HepG2 (cell line): ENCODE data around the gene POLR3H. TPM values are rescaled to one million over a fixed set of nuclear protein-coding genes. Genes with fewer than 3 reads are reported as not detected.

Experiments used
- ADNP ChIP-seq: sonication (generic); formaldehyde crosslinking; IDR thresholded peaks from 2 replicates; pipeline ENCODE4 v1.4.0; 2020; ENCODE audit warnings: missing genetic modification reagents
- CEBPG ChIP-seq: IDR thresholded peaks from 2 replicates; pipeline ENCODE4 v1.6.1; 2016
- DMTF1 ChIP-seq: sonication (generic); formaldehyde crosslinking; IDR thresholded peaks from 2 replicates; pipeline ENCODE4 v1.4.0; 2020; ENCODE audit warnings: mild to moderate bottlenecking, missing genetic modification reagents
- FOXC1 ChIP-seq: sonication (generic); formaldehyde crosslinking; IDR thresholded peaks from 2 replicates; pipeline ENCODE4 v1.8.0; 2022; ENCODE audit warnings: mild to moderate bottlenecking, missing genetic modification reagents, borderline replicate concordance
- KAT8 ChIP-seq: IDR thresholded peaks from 2 replicates; pipeline ENCODE4 v1.6.1; 2016; ENCODE audit warnings: missing genetic modification reagents, missing compliant biosample characterization
- NFKB2 ChIP-seq: sonication (generic); formaldehyde crosslinking; IDR thresholded peaks from 2 replicates; pipeline ENCODE4 v1.4.0; 2020; ENCODE audit warnings: missing genetic modification reagents, borderline replicate concordance
- NR2F2 ChIP-seq: IDR thresholded peaks from 2 replicates; pipeline ENCODE4 v1.6.1; 2012; ENCODE audit warnings: low read depth, inconsistent platforms, borderline replicate concordance
- PITX1 ChIP-seq: sonication (generic); formaldehyde crosslinking; IDR thresholded peaks from 2 replicates; pipeline ENCODE4 v1.5.1; 2020; ENCODE audit warnings: mild to moderate bottlenecking, missing genetic modification reagents
- POLR2A ChIP-seq, 2 experiments: IDR thresholded peaks; 2 replicates each; pipeline ENCODE4 v1.6.1; 2011; ENCODE audit warnings: low read depth in 2 of 2, low read length in 2 of 2, mild to moderate bottlenecking in 1 of 2, moderate library complexity in 1 of 2; ENCODE audit not compliant: insufficient read depth in 1 of 2
- RBFOX2 ChIP-seq: fragments of 200-400 bp; formaldehyde crosslinking; IDR thresholded peaks from 2 replicates; pipeline ENCODE4 v1.6.1; 2017; ENCODE audit warnings: low read depth, mild to moderate bottlenecking, low read length
- ZBTB40 ChIP-seq, 2 experiments: fragments of 450-650 bp in 1 of 2; sonication (generic) in 1 of 2; formaldehyde crosslinking in 1 of 2; IDR thresholded peaks; 2 replicates each; pipeline versions ENCODE4 v1.6.1 to v1.8.0; 2016 to 2022; ENCODE audit warnings: antibody characterized with exemption in 1 of 2, mild to moderate bottlenecking in 1 of 2, missing genetic modification reagents in 1 of 2
- ZFP41 ChIP-seq: sonication (generic); formaldehyde crosslinking; IDR thresholded peaks from 2 replicates; pipeline ENCODE4 v1.4.0; 2020; ENCODE audit warnings: mild to moderate bottlenecking, missing genetic modification reagents, borderline replicate concordance
- ZNF292 ChIP-seq: sonication (generic); formaldehyde crosslinking; IDR thresholded peaks from 2 replicates; pipeline ENCODE4 v1.8.1; 2022; ENCODE audit warnings: mild to moderate bottlenecking, low read depth, missing genetic modification reagents, borderline replicate concordance
- polyA plus RNA-seq, 8 experiments: library from polyadenylated mRNA; depleted of rRNA in 3 of 8; stranded (reverse) in 7 of 8; unstranded in 1 of 8; fragments of >200 nt; fragmentation: Illumina TruSeq in 4 of 8; extraction: Trizol in 4 of 8; gene quantifications; 2 replicates each; pipeline versions ENCODE4 v1.2.1 to v1.2.3, GENCODE V29; 2011 to 2016; ENCODE audit warnings: low read depth in 4 of 8, missing spikeins in 1 of 8, mixed read lengths in 1 of 8; ENCODE audit not compliant: insufficient read depth in 1 of 8
- total RNA-seq, 5 experiments: library from RNA; depleted of rRNA; stranded (reverse); fragments of >200 nt; fragmentation: Illumina TruSeq; extraction: Trizol; gene quantifications; 2 replicates each; pipeline ENCODE4 v1.2.3, GENCODE V29; 2016; ENCODE audit warnings: low read depth in 1 of 5
- TF ChIP-seq, protein P1 (sequence below): sonication (generic); formaldehyde crosslinking; IDR thresholded peaks from 2 replicates; pipeline ENCODE4 v1.9.0; 2022; ENCODE audit warnings: missing genetic modification reagents, mild to moderate bottlenecking, borderline replicate concordance

POLR3H gene
- total and polyA plus RNA-seq, 2 of the 13 experiments (the other 11 are each of a cell fraction or from before 2014, with no cell fraction given), result 10.3 to 28.6 TPM

DNA sequence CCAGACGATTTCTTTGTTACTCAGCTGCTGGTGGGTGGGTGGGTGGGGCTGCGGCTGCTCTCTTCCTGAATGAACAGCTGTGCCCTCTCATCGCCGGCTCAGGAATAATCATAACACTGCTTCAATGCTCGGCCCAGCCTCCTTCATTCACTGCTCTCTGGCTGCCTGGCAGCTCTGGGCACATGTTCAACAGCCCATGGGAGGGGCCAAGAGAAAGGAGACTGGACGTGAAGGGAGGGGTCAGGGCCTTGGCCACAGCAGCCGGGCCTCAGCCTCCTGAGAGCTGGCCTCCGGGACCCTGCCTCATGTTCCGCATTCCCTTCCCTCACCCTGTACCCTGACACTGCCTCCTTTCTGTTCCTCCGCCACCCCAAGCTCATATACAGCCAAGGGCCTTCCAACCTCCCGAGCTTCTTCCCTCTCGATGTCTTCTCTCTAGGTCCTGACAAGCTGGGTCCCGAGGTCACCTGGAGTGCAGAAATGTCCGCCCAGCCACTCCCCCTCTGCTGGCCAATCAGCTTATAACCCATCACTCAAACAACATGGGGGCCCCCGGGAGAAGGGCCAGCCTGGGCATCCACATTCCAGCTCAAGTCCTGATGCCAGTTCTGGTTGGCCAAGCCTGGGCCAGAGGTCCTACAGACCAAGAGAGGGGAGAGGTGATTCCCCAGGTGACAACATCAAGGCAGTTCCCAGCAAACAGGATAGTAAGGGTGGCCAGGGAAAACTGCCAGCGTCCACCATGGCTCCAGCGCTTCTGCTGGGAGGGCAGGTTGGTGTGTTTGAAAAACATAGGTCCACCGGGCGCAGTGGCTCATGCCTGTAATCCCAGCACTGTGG lies 13.4 kb upstream of the POLR3H start (continued):
- TF ChIP-seq ZBTB40 (IDR thresholded peaks at IDR 0.05), result no peak
- no peak for TF ChIP-seq ZBTB40 (CRISPR knock-in tag; IDR thresholded peaks at IDR 0.05)
- TF ChIP-seq NR2F2, result no peak
- no peak for TF ChIP-seq DMTF1 (CRISPR knock-in tag)
- 0 out of 2 replicates have a peak, but pooled peaks have one; percentile 52 for TF ChIP-seq FOXC1
- no peak for TF ChIP-seq ADNP (CRISPR knock-in tag)
- TF ChIP-seq CEBPG (CRISPR knock-in tag), result no peak
- no peak for TF ChIP-seq ZFP41 (CRISPR knock-in tag)
- no peak for TF ChIP-seq RBFOX2
- TF ChIP-seq PITX1 (CRISPR knock-in tag), result no peak
- TF ChIP-seq POLR2A (IDR thresholded peaks at IDR 0.05; ENCODE audit: insufficient read depth in 1 of 2, low read depth in 2 of 2, low read length in 2 of 2), result 0 out of 4 replicates have a peak, but pooled peaks of 1 of the 2 experiments have one; percentile 25
- TF ChIP-seq NFKB2 (CRISPR knock-in tag), result no peak
- TF ChIP-seq, protein P1, sequence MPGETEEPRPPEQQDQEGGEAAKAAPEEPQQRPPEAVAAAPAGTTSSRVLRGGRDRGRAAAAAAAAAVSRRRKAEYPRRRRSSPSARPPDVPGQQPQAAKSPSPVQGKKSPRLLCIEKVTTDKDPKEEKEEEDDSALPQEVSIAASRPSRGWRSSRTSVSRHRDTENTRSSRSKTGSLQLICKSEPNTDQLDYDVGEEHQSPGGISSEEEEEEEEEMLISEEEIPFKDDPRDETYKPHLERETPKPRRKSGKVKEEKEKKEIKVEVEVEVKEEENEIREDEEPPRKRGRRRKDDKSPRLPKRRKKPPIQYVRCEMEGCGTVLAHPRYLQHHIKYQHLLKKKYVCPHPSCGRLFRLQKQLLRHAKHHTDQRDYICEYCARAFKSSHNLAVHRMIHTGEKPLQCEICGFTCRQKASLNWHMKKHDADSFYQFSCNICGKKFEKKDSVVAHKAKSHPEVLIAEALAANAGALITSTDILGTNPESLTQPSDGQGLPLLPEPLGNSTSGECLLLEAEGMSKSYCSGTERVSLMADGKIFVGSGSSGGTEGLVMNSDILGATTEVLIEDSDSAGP (CRISPR knock-in tag), result 0 out of 2 replicates have a peak, but pooled peaks have one; percentile 32
- no peak for TF ChIP-seq ZNF292 (CRISPR knock-in tag)
- peak; percentile 16; the same call in 1 of the 2 replicates for TF ChIP-seq KAT8
